K562 (cell line): ENCODE data around the gene PCDHGB1. TPM values are rescaled to one million over a fixed set of nuclear protein-coding genes. Genes with fewer than 3 reads are reported as not detected.
A peak's percentile ranks its signal among the peaks of the same experiment; 100 is the strongest.

Experiments used
- ATAC-seq: fragments of 200-7000 bp; cut with Tn5 transposase; 3 replicates; pipeline ENCODE4 v1.9.1; 2020; ENCODE audit warnings: moderate library complexity
- BruUV-seq: library from RNA; stranded (reverse); fragments of 400-500 nt; replicated peaks from 2 replicates; lab custom pipeline; 2021; lab: Mats Ljungman, UMichigan
- CTCF ChIA-PET: fragments of 300-600 bp; formaldehyde crosslinking; extraction: SDS; loops from one replicate; lab custom pipeline; 2021; ENCODE audit warnings: low intra/inter-chr PET ratio; lab: Yijun Ruan, JAX
- POLR2A ChIA-PET: fragments of 300-600, 350-650 bp; sonication (Branson Sonifier 250); formaldehyde crosslinking; extraction: SDS; loops from one replicate; lab custom pipeline; 2021; ENCODE audit warnings: antibody characterized with exemption, inconsistent platforms; lab: Yijun Ruan, JAX
- DNase-seq, 4 experiments: peaks; one replicate each; pipeline versions ENCODE4 v3.0.0 to v3.0.0-alpha.2; 2011 to 2018; ENCODE audit warnings: low spot score in 3 of 4, mixed read lengths in 3 of 4; ENCODE audit errors: extremely low read depth in 1 of 4
- FAIRE-seq: peaks from 2 replicates; lab custom pipeline; 2011; peaks lifted over from hg19 to GRCh38; lab: Jason Lieb, UNC
- H2AFZ ChIP-seq: 2 replicates; pipeline ENCODE4 v1.6.0; 2011; ENCODE audit warnings: low read depth, low read length, control low read depth, inconsistent platforms
- H3K27ac ChIP-seq: fragments of 200-600 bp; 3 replicates; pipeline ENCODE4 v1.8.0; 2011; ENCODE audit warnings: low read depth, mild to moderate bottlenecking, control low read depth, inconsistent platforms, low read length, moderate library complexity, mixed read lengths; ENCODE audit errors: extremely low read depth
- H3K27me3 ChIP-seq, 2 experiments: fragments of 300-600 bp in 1 of 2; 2 replicates in 1 of 2; 3 replicates in 1 of 2; pipeline versions ENCODE4 v1.6.0 to v1.8.0; 2011; ENCODE audit warnings: inconsistent platforms in 2 of 2, low read length in 2 of 2, mild to moderate bottlenecking in 1 of 2, mixed read lengths in 1 of 2, moderate library complexity in 1 of 2; ENCODE audit not compliant: control insufficient read depth in 2 of 2, insufficient read depth in 2 of 2
- H3K36me3 ChIP-seq: fragments of 300-600 bp; 3 replicates; pipeline ENCODE4 v1.8.0; 2011; ENCODE audit warnings: mild to moderate bottlenecking, low read length, inconsistent platforms; ENCODE audit not compliant: control insufficient read depth, insufficient read depth
- H3K4me1 ChIP-seq, 2 experiments: fragments of 200-600 bp in 1 of 2; replicated peaks in 1 of 2; 2 replicates in 1 of 2; 3 replicates in 1 of 2; pipeline versions ENCODE4 v1.5.1 to v1.8.0; 2011; ENCODE audit warnings: inconsistent platforms in 2 of 2, low read length in 2 of 2, mild to moderate bottlenecking in 1 of 2, mixed read lengths in 1 of 2, moderate library complexity in 1 of 2; ENCODE audit not compliant: control insufficient read depth in 2 of 2, insufficient read depth in 2 of 2
- H3K4me2 ChIP-seq: 2 replicates; pipeline ENCODE4 v1.6.1; 2011; ENCODE audit warnings: low read length, control low read depth, inconsistent platforms, mixed read lengths; ENCODE audit not compliant: insufficient read depth
- H3K4me3 ChIP-seq: fragments of 200-600 bp; sonication (generic), shearing (Covaris generic); 2 replicates; pipeline ENCODE4 v1.5.1; 2016; ENCODE audit warnings: control low read depth, inconsistent platforms
- H3K79me2 ChIP-seq: fragments of 200-600 bp; 3 replicates; pipeline ENCODE4 v1.8.0; 2011; ENCODE audit warnings: low read length, inconsistent platforms; ENCODE audit not compliant: control insufficient read depth, insufficient read depth
- H3K9ac ChIP-seq, 2 experiments: 2 replicates each; pipeline versions ENCODE4 v1.6.0 to v1.6.1; 2011; ENCODE audit warnings: low read depth in 2 of 2, low read length in 2 of 2, control low read depth in 1 of 2, inconsistent platforms in 1 of 2, mild to moderate bottlenecking in 1 of 2, mixed read lengths in 1 of 2; ENCODE audit not compliant: insufficient read depth in 1 of 2
- H3K9me1 ChIP-seq: one replicate; pipeline ENCODE4 v1.6.0; 2011; ENCODE audit warnings: inconsistent platforms, mild to moderate bottlenecking, low read length, moderate library complexity; ENCODE audit not compliant: control insufficient read depth, insufficient read depth
- H3K9me3 ChIP-seq: replicated peaks from 2 replicates; pipeline ENCODE4 v1.5.1; 2011; ENCODE audit warnings: low read depth, low read length, inconsistent platforms; ENCODE audit not compliant: control insufficient read depth, insufficient read depth
- H4K20me1 ChIP-seq: replicated peaks from 2 replicates; pipeline ENCODE4 v1.6.1; 2011; ENCODE audit warnings: low read length, inconsistent platforms, mixed read lengths; ENCODE audit not compliant: control insufficient read depth, insufficient read depth
- CBX2 ChIP-seq: fragments of 200-600 bp; sonication (generic); IDR thresholded peaks from one replicate; pipeline ENCODE4 v1.6.1; 2012; ENCODE audit warnings: mild to moderate bottlenecking, low read length, inconsistent platforms; ENCODE audit not compliant: insufficient read depth, poor library complexity, severe bottlenecking
- CHD2 ChIP-seq: IDR thresholded peaks from 2 replicates; pipeline ENCODE4 v1.6.1; 2011; ENCODE audit warnings: low read depth, low read length
- DACH1 ChIP-seq: fragments of 450-650 bp; IDR thresholded peaks from 2 replicates; pipeline ENCODE4 v1.6.1; 2018; ENCODE audit not compliant: partially characterized antibody
- E2F5 ChIP-seq: sonication (generic); formaldehyde crosslinking; IDR thresholded peaks from 2 replicates; pipeline ENCODE4 v1.8.0; 2022; ENCODE audit warnings: mild to moderate bottlenecking, missing genetic modification reagents
- ELK1 ChIP-seq: sonication (generic); formaldehyde crosslinking; IDR thresholded peaks from 2 replicates; pipeline ENCODE4 v1.8.1; 2022; ENCODE audit warnings: missing genetic modification reagents
- NFRKB ChIP-seq: fragments of 450-650 bp; IDR thresholded peaks from 2 replicates; pipeline ENCODE4 v1.6.1; 2016; ENCODE audit warnings: low read depth
- POLR2B ChIP-seq: fragments of 450-650 bp; IDR thresholded peaks from 2 replicates; pipeline ENCODE4 v1.6.1; 2018; ENCODE audit warnings: low read depth; ENCODE audit not compliant: partially characterized antibody
- RBM17 ChIP-seq: fragments of 200-400 bp; formaldehyde crosslinking; IDR thresholded peaks from 2 replicates; pipeline ENCODE4 v1.6.1; 2017; ENCODE audit warnings: low read depth, mild to moderate bottlenecking, low read length, borderline replicate concordance
- RERE ChIP-seq: sonication (generic); formaldehyde crosslinking; IDR thresholded peaks from 2 replicates; pipeline ENCODE4 v1.8.0; 2023; ENCODE audit warnings: missing genetic modification reagents, mild to moderate bottlenecking, borderline replicate concordance
- TSHZ1 ChIP-seq: fragments of 250-450 bp; sonication (Bioruptor Pico); IDR thresholded peaks from 2 replicates; pipeline ENCODE4 v1.4.0; 2020; ENCODE audit warnings: mild to moderate bottlenecking, moderate library complexity
- ZBED1 ChIP-seq: IDR thresholded peaks from 2 replicates; pipeline ENCODE4 v1.6.1; 2014
- WGBS: fragments of 100-300 bp; shearing (Covaris generic); methylation state at CpG from one replicate; pipeline ENCODE4 v1.1.6; 2016; ENCODE audit warnings: low coverage, mixed read lengths; ENCODE audit not compliant: insufficient coverage; ENCODE audit errors: missing lambda C conversion rate; 5-methylcytosine and 5-hydroxymethylcytosine counted together
- in situ Hi-C: fragments of 300-500 bp; cut with MboI; formaldehyde crosslinking; loops from 4 replicates; pipeline ENCODE4 v1.15.0; 2018; ENCODE audit warnings: inconsistent platforms, mixed read lengths
- intact Hi-C: fragments of 100-400 bp; cut with micrococcal nuclease; formaldehyde crosslinking; loops from 2 replicates; pipeline ENCODE4 v1.14.2; 2022
- polyA plus RNA-seq, 8 experiments: library from polyadenylated mRNA; depleted of rRNA in 4 of 8; stranded (reverse) in 5 of 8; unstranded in 3 of 8; fragments of >200 nt; fragmentation: Nextera tagmentation in 2 of 8; fragmentation: Illumina TruSeq in 1 of 8; extraction: Ambion mirVana in 2 of 8; extraction: Trizol in 1 of 8; gene quantifications; 2 replicates each; pipeline versions ENCODE4 v1.2.1 to v1.2.3, GENCODE V29; 2011 to 2014; ENCODE audit warnings: inconsistent platforms in 1 of 8, missing spikeins in 1 of 8
- total RNA-seq, 7 experiments: library from RNA; depleted of rRNA in 6 of 7; stranded (reverse); fragments of >200 nt in 6 of 7; fragmentation: Illumina TruSeq in 2 of 7; extraction: Trizol in 2 of 7; gene quantifications; 2 replicates each; pipeline versions ENCODE4 v1.2.1 to v1.2.3, GENCODE V29; 2011 to 2021; ENCODE audit warnings: low replicate concordance in 1 of 7

The PCDHGB1 gene
- total and polyA plus RNA-seq, 9 of the 15 experiments (the other 6 are each of a cell fraction or from before 2014, with no cell fraction given), result 0.06 to 0.20 (median 0.07) TPM; not detected in 2

GRCh38 chr5:141383345-141383744 lies 33.4 kb downstream of the PCDHGB1 start:
- ChIA-PET POLR2A (interaction anchor here (0.6 kb wide), 1 partner anchor 30 kb away, joined by 3 read pairs; no protein-coding TSS in a partner anchor), CTCF (interaction anchor here (0.9 kb wide), 1 partner anchor 180 kb away, joined by 5 read pairs; no protein-coding TSS in a partner anchor)
- H3K4me2 ChIP-seq, result peak overlapping the region; percentile 69; the same call in 1 of the 2 replicates
- in situ Hi-C loops (no loop called here), intact Hi-C loops (no loop called here)
- peak overlapping the region; percentile 67; the same call in 1 of the 2 replicates for H2AFZ ChIP-seq
- BruUV-seq, result no TSS peak
- FAIRE-seq (no peak), ATAC-seq (no peak; the same call in 2 of the 3 replicates), DNase-seq (peak in 2 of 4 experiments; percentile 14 to 19)
- H4K20me1 ChIP-seq, result no peaks in the 10 kb centered on the region
- no peaks in the 10 kb centered on the region for H3K9me1 ChIP-seq
- no peak overlapping the region for H3K27ac ChIP-seq
- no peaks in the 10 kb centered on the region for H3K79me2 ChIP-seq
- peaks cover 0 to 9% of the 10 kb centered on the region in 2 experiments; a peak in 2 of 5 replicates for H3K4me1 ChIP-seq
- H3K27me3 ChIP-seq, result peaks cover 9 to 28% of the 10 kb centered on the region in 2 experiments; a peak in 4 of 5 replicates
- H3K36me3 ChIP-seq, result no peaks in the 10 kb centered on the region
- no peak overlapping the region for H3K4me3 ChIP-seq
- no peaks in the 10 kb centered on the region for H3K9me3 ChIP-seq
- WGBS, result 3% methylated on average over 20 of the region's 21 CpGs
- no peak overlapping the region for H3K9ac ChIP-seq
- no peak for TF ChIP-seq ZBED1
- no peak for TF ChIP-seq CBX2
- no peak for TF ChIP-seq POLR2B
- no peak for TF ChIP-seq CHD2
- no peak for TF ChIP-seq RBM17
- TF ChIP-seq NFRKB, result no peak
- no peak for TF ChIP-seq TSHZ1 (CRISPR knock-in tag)
- no peak for TF ChIP-seq DACH1
- TF ChIP-seq ELK1, result no peak
- no peak for TF ChIP-seq RERE
- no peak for TF ChIP-seq E2F5 (CRISPR knock-in tag)
